KMS-11 (cell line): Measurements from ENCODE around the gene ZNF133.

Experiments
- H2AFZ ChIP-seq: fragments of 200-600 bp; sonication (generic); 2 replicates; pipeline ENCODE4 v1.6.1; 2016; ENCODE audit warnings: antibody characterized with exemption, mixed run types, low read depth
- H3K27ac ChIP-seq: fragments of 200-600 bp; sonication (generic); 2 replicates; pipeline ENCODE4 v1.6.1; 2016; ENCODE audit warnings: mild to moderate bottlenecking, mixed run types
- H3K27me3 ChIP-seq: fragments of 200-600 bp; sonication (generic); 2 replicates; pipeline ENCODE4 v1.6.1; 2017; ENCODE audit warnings: mild to moderate bottlenecking, low read depth, mixed run types, moderate library complexity; ENCODE audit not compliant: insufficient read depth
- H3K36me3 ChIP-seq: fragments of 200-600 bp; sonication (generic); 2 replicates; pipeline ENCODE4 v1.6.1; 2017; ENCODE audit warnings: mild to moderate bottlenecking, mixed run types; ENCODE audit not compliant: insufficient read depth
- H3K4me1 ChIP-seq: fragments of 200-600 bp; sonication (generic); 2 replicates; pipeline ENCODE4 v1.6.1; 2016; ENCODE audit warnings: mild to moderate bottlenecking, low read depth, mixed run types; ENCODE audit not compliant: poor library complexity, severe bottlenecking
- H3K4me2 ChIP-seq: fragments of 200-600 bp; sonication (generic); 2 replicates; pipeline ENCODE4 v1.7.0; 2016; ENCODE audit warnings: mild to moderate bottlenecking, mixed run types
- H3K4me3 ChIP-seq: fragments of 200-600 bp; sonication (generic); IDR thresholded peaks from 2 replicates; pipeline ENCODE4 v1.6.1; 2017; ENCODE audit warnings: low read depth, low read length, mixed read lengths; ENCODE audit not compliant: insufficient read depth
- H3K79me2 ChIP-seq: fragments of 200-600 bp; sonication (generic); 2 replicates; pipeline ENCODE4 v1.6.1; 2016; ENCODE audit warnings: low read depth, mixed run types; ENCODE audit not compliant: insufficient read depth
- H3K9ac ChIP-seq: fragments of 200-600 bp; sonication (generic); 2 replicates; pipeline ENCODE4 v1.6.1; 2016; ENCODE audit warnings: mild to moderate bottlenecking, mixed run types
- H4K20me1 ChIP-seq: fragments of 200-600 bp; sonication (generic); 2 replicates; pipeline ENCODE4 v1.6.1; 2016; ENCODE audit warnings: mild to moderate bottlenecking, mixed run types; ENCODE audit not compliant: insufficient read depth
- CTCF ChIP-seq: fragments of 200-600 bp; sonication (generic); conservative IDR thresholded peaks from 2 replicates; pipeline ENCODE4 v1.6.1; 2017; ENCODE audit warnings: low read depth, mild to moderate bottlenecking, antibody characterized with exemption, low read length, moderate library complexity, mixed read lengths

The ZNF133 gene

GRCh38 chr20:18307301-18307700 is 19.0 kb downstream of the ZNF133 start:
- no peaks in the 10 kb centered on the region for H4K20me1 ChIP-seq
- H3K4me3 ChIP-seq = no peak overlapping the region
- no peaks in the 10 kb centered on the region for H3K36me3 ChIP-seq
- H3K4me2 ChIP-seq = no peak overlapping the region
- no peaks in the 10 kb centered on the region for H3K79me2 ChIP-seq
- no peaks in the 10 kb centered on the region for H3K4me1 ChIP-seq
- H3K27ac ChIP-seq = no peak overlapping the region
- H3K27me3 ChIP-seq = no peaks in the 10 kb centered on the region
- no peak for TF ChIP-seq CTCF
- H3K9ac ChIP-seq = no peak overlapping the region
- H2AFZ ChIP-seq = no peak overlapping the region

- Histone ChIP-seq H3K4me1 (no peaks in the 10 kb centered on the region), H3K27ac (no peak overlapping the region), H3K4me2 (no peak overlapping the region), H3K9ac (no peak overlapping the region), H3K27me3 (no peaks in the 10 kb centered on the region), H3K36me3 (no peaks in the 10 kb centered on the region), H4K20me1 (no peaks in the 10 kb centered on the region), H3K79me2 (no peaks in the 10 kb centered on the region), H3K4me3 (no peak overlapping the region), H2AFZ (no peak overlapping the region)
- TF ChIP-seq CTCF = no peak
Measured at GRCh38 chr20:18310051-18310450, 21.7 kb downstream of the ZNF133 start.

- TF ChIP-seq CTCF = no peak
- Histone ChIP-seq H3K4me3 (no peak overlapping the region), H3K79me2 (no peaks in the 10 kb centered on the region), H2AFZ (no peak overlapping the region), H3K4me1 (no peaks in the 10 kb centered on the region), H3K27me3 (no peaks in the 10 kb centered on the region), H3K4me2 (no peak overlapping the region), H3K9ac (no peak overlapping the region), H3K36me3 (no peaks in the 10 kb centered on the region), H4K20me1 (no peaks in the 10 kb centered on the region), H3K27ac (no peak overlapping the region)
Measured at GRCh38 chr20:18310592-18310991, 22.3 kb downstream of the ZNF133 start.

- no peak overlapping the region for H3K4me3 ChIP-seq
- H3K9ac ChIP-seq = no peak overlapping the region
- no peaks in the 10 kb centered on the region for H3K79me2 ChIP-seq
- no peak overlapping the region for H2AFZ ChIP-seq
- H3K36me3 ChIP-seq = no peaks in the 10 kb centered on the region
- TF ChIP-seq CTCF = no peak
- no peak overlapping the region for H3K4me2 ChIP-seq
- no peaks in the 10 kb centered on the region for H3K4me1 ChIP-seq
- no peak overlapping the region for H3K27ac ChIP-seq
- no peaks in the 10 kb centered on the region for H4K20me1 ChIP-seq
- H3K27me3 ChIP-seq = no peaks in the 10 kb centered on the region
Measured at GRCh38 chr20:18312723-18313122, 24.4 kb downstream of the ZNF133 start.

- Histone ChIP-seq H3K27me3 (no peaks in the 10 kb centered on the region), H3K9ac (no peak overlapping the region), H3K4me2 (no peak overlapping the region), H3K4me1 (no peaks in the 10 kb centered on the region), H3K79me2 (no peaks in the 10 kb centered on the region), H3K36me3 (no peaks in the 10 kb centered on the region), H2AFZ (no peak overlapping the region), H4K20me1 (no peaks in the 10 kb centered on the region), H3K4me3 (no peak overlapping the region), H3K27ac (no peak overlapping the region)
- TF ChIP-seq CTCF = no peak
Measured at GRCh38 chr20:18313411-18313810, 25.1 kb downstream of the ZNF133 start.
